Measurements from ENCODE around the gene SERPINA3. TPM values are rescaled to one million over a fixed set of nuclear protein-coding genes. Genes with fewer than 3 reads are reported as not detected.

Gene SERPINA3
- total and polyA plus RNA-seq, 2 experiments from 2014 or later = 0.75 to 1.1 TPM

- 68 to 82% methylated on average over 6 of the region's 6 CpGs for WGBS, 2 experiments (ENCODE audit: low coverage in 1 of 2, low lambda C conversion rate in 2 of 2, missing lambda C conversion rate in 2 of 2)
- TF ChIP-seq EZH2phosphoT487 (IDR thresholded peaks at IDR 0.05; ENCODE audit: insufficient read depth, low read depth) (no peak), EZH2 (IDR thresholded peaks at IDR 0.05; ENCODE audit: insufficient read depth, poor library complexity, severe bottlenecking) (no peak)
- H3K9ac ChIP-seq = no peak overlapping the region
- H3K4me3 ChIP-seq = no peak overlapping the region
- H3K9me3 ChIP-seq (ENCODE audit: low read depth) = no peaks in the 10 kb centered on the region
- H3K4me2 ChIP-seq (ENCODE audit: unreplicated experiment) = no peak overlapping the region
- H3K27me3 ChIP-seq (replicated peaks; ENCODE audit: insufficient read depth) = 0 out of 2 replicates have a peak, but pooled peaks cover 2% of the 10 kb centered on the region
- peak; percentile 70 for DNase-seq
- no peak overlapping the region for H3K27ac ChIP-seq
- H4K20me1 ChIP-seq (ENCODE audit: insufficient read depth) = no peaks in the 10 kb centered on the region
- in situ Hi-C loops (cut with MboI) = no loop called here
- H3K79me2 ChIP-seq (ENCODE audit: insufficient read depth) = no peaks in the 10 kb centered on the region
- no peaks in the 10 kb centered on the region for H3F3A ChIP-seq (ENCODE audit: insufficient read depth)
- no peaks in the 10 kb centered on the region for H3K9me2 ChIP-seq (ENCODE audit: insufficient read depth)
- H3K4me1 ChIP-seq (ENCODE audit: insufficient read depth) = no peaks in the 10 kb centered on the region; the same call in 1 of the 2 replicates
- no peaks in the 10 kb centered on the region for H3K36me3 ChIP-seq (ENCODE audit: low read depth)
- no peak overlapping the region for H2AFZ ChIP-seq
Observed at GRCh38 chr14:94571950-94572349, 40.2 kb upstream of the SERPINA3 start.

GRCh38 chr14:94572637-94573303 is 39.4 kb upstream of the SERPINA3 start:
- no peak overlapping the region for H2AFZ ChIP-seq
- no peaks in the 10 kb centered on the region for H3F3A ChIP-seq (ENCODE audit: insufficient read depth)
- H4K20me1 ChIP-seq (ENCODE audit: insufficient read depth) = no peaks in the 10 kb centered on the region
- no peaks in the 10 kb centered on the region for H3K9me3 ChIP-seq (ENCODE audit: low read depth)
- no peaks in the 10 kb centered on the region for H3K9me2 ChIP-seq (ENCODE audit: insufficient read depth)
- in situ Hi-C loops (cut with MboI) = no loop called here
- no peaks in the 10 kb centered on the region for H3K27me3 ChIP-seq (replicated peaks; ENCODE audit: insufficient read depth)
- 63 to 68% methylated on average over 7 of the region's 7 CpGs for WGBS, 2 experiments (ENCODE audit: low coverage in 1 of 2, low lambda C conversion rate in 2 of 2, missing lambda C conversion rate in 2 of 2)
- H3K4me2 ChIP-seq (ENCODE audit: unreplicated experiment) = no peak overlapping the region
- no peaks in the 10 kb centered on the region for H3K79me2 ChIP-seq (ENCODE audit: insufficient read depth)
- no peak overlapping the region for H3K27ac ChIP-seq
- H3K4me1 ChIP-seq (ENCODE audit: insufficient read depth) = no peaks in the 10 kb centered on the region; the same call in 1 of the 2 replicates
- no peak for DNase-seq
- no peaks in the 10 kb centered on the region for H3K36me3 ChIP-seq (ENCODE audit: low read depth)
- TF ChIP-seq EZH2 (IDR thresholded peaks at IDR 0.05; ENCODE audit: insufficient read depth, poor library complexity, severe bottlenecking) (no peak), EZH2phosphoT487 (IDR thresholded peaks at IDR 0.05; ENCODE audit: insufficient read depth, low read depth) (no peak)
- no peak overlapping the region for H3K4me3 ChIP-seq
- H3K9ac ChIP-seq = no peak overlapping the region

- Histone ChIP-seq H3K4me1 (ENCODE audit: insufficient read depth) (no peaks in the 10 kb centered on the region; the same call in 1 of the 2 replicates), H3K27ac (no peak overlapping the region), H3K4me2 (ENCODE audit: unreplicated experiment) (no peak overlapping the region), H2AFZ (no peak overlapping the region), H3K9me3 (ENCODE audit: low read depth) (no peaks in the 10 kb centered on the region), H3K9ac (no peak overlapping the region), H3K36me3 (ENCODE audit: low read depth) (no peaks in the 10 kb centered on the region), H3F3A (ENCODE audit: insufficient read depth) (no peaks in the 10 kb centered on the region), H3K27me3 (replicated peaks; ENCODE audit: insufficient read depth) (no peaks in the 10 kb centered on the region; the same call in 1 of the 2 replicates), H3K4me3 (no peak overlapping the region), H4K20me1 (ENCODE audit: insufficient read depth) (no peaks in the 10 kb centered on the region), H3K9me2 (ENCODE audit: insufficient read depth) (no peaks in the 10 kb centered on the region), H3K79me2 (ENCODE audit: insufficient read depth) (no peaks in the 10 kb centered on the region)
- DNase-seq = no peak
- in situ Hi-C loops (cut with MboI) = no loop called here
- TF ChIP-seq EZH2 (IDR thresholded peaks at IDR 0.05; ENCODE audit: insufficient read depth, poor library complexity, severe bottlenecking) (no peak), EZH2phosphoT487 (IDR thresholded peaks at IDR 0.05; ENCODE audit: insufficient read depth, low read depth) (no peak)
- WGBS, 2 experiments (ENCODE audit: low coverage in 1 of 2, low lambda C conversion rate in 2 of 2, missing lambda C conversion rate in 2 of 2) = 68 to 76% methylated on average over 6 of the region's 6 CpGs
Observed at GRCh38 chr14:94573475-94574277, 38.5 kb upstream of the SERPINA3 start.

- 73 to 77% methylated on average over 3 of the region's 3 CpGs for WGBS, 2 experiments (ENCODE audit: low coverage in 1 of 2, low lambda C conversion rate in 2 of 2, missing lambda C conversion rate in 2 of 2)
- Histone ChIP-seq H3K4me2 (ENCODE audit: unreplicated experiment) (no peak overlapping the region), H3F3A (ENCODE audit: insufficient read depth) (no peaks in the 10 kb centered on the region), H4K20me1 (ENCODE audit: insufficient read depth) (no peaks in the 10 kb centered on the region), H3K36me3 (ENCODE audit: low read depth) (no peaks in the 10 kb centered on the region), H3K9me3 (ENCODE audit: low read depth) (no peaks in the 10 kb centered on the region), H3K79me2 (ENCODE audit: insufficient read depth) (no peaks in the 10 kb centered on the region), H3K4me3 (no peak overlapping the region), H3K27ac (no peak overlapping the region), H3K9me2 (ENCODE audit: insufficient read depth) (no peaks in the 10 kb centered on the region), H2AFZ (no peak overlapping the region), H3K27me3 (replicated peaks; ENCODE audit: insufficient read depth) (peaks cover under 1% of the 10 kb centered on the region; the same call in 1 of the 2 replicates), H3K4me1 (ENCODE audit: insufficient read depth) (no peaks in the 10 kb centered on the region; the same call in 1 of the 2 replicates), H3K9ac (no peak overlapping the region)
- no peak for DNase-seq
- TF ChIP-seq EZH2phosphoT487 (IDR thresholded peaks at IDR 0.05; ENCODE audit: insufficient read depth, low read depth) (no peak), EZH2 (IDR thresholded peaks at IDR 0.05; ENCODE audit: insufficient read depth, poor library complexity, severe bottlenecking) (no peak)
- in situ Hi-C loops (cut with MboI) = no loop called here
Observed at GRCh38 chr14:94574336-94574735, 37.9 kb upstream of the SERPINA3 start.
